Mesenchymal stem cell (in vitro differentiated cells and primary cell): ENCODE data around the gene PDIA4.
A peak's percentile ranks its signal among the peaks of the same experiment; 100 is the strongest.
"Not testable (repeated sequence)": the region's sequence is repeated elsewhere in the genome, so short reads cannot be mapped to it uniquely, and the experiment has no call there.

Experiments
- DNase-seq: peaks from one replicate; pipeline ENCODE4 v3.0.0-alpha.2; 2013
- H2AFZ ChIP-seq: one replicate; pipeline ENCODE4 v1.6.1; 2013; ENCODE audit warnings: low read depth, mild to moderate bottlenecking, control low read depth, inconsistent platforms, low read length, moderate library complexity
- H2AK5ac ChIP-seq: 2 replicates; pipeline ENCODE4 v1.6.1; 2013; ENCODE audit warnings: low read length, moderate library complexity, mild to moderate bottlenecking, inconsistent platforms; ENCODE audit not compliant: severe bottlenecking
- H2BK120ac ChIP-seq: one replicate; pipeline ENCODE4 v1.6.1; 2013; ENCODE audit warnings: low read depth, mild to moderate bottlenecking, inconsistent platforms, low read length, moderate library complexity
- H2BK12ac ChIP-seq, 2 experiments: one replicate each; pipeline ENCODE4 v1.6.1; 2013; ENCODE audit warnings: inconsistent platforms in 2 of 2, low read length in 2 of 2, mild to moderate bottlenecking in 2 of 2, moderate library complexity in 2 of 2, control low read depth in 1 of 2
- H2BK15ac ChIP-seq: one replicate; pipeline ENCODE4 v1.6.1; 2013; ENCODE audit warnings: mild to moderate bottlenecking, low read depth, inconsistent platforms; ENCODE audit not compliant: poor library complexity, severe bottlenecking
- H2BK5ac ChIP-seq: 2 replicates; pipeline ENCODE4 v1.6.1; 2013; ENCODE audit warnings: low read depth, mild to moderate bottlenecking, low read length, control low read depth, inconsistent platforms; ENCODE audit not compliant: poor library complexity, severe bottlenecking
- H3K14ac ChIP-seq, 2 experiments: one replicate each; pipeline ENCODE4 v1.6.1; 2013; ENCODE audit warnings: inconsistent platforms in 2 of 2, low read length in 2 of 2, control low read depth in 1 of 2, mild to moderate bottlenecking in 1 of 2, moderate library complexity in 1 of 2
- H3K18ac ChIP-seq, 2 experiments: one replicate each; pipeline ENCODE4 v1.6.1; 2013; ENCODE audit warnings: inconsistent platforms in 2 of 2, low read length in 2 of 2, control low read depth in 1 of 2, low read depth in 1 of 2, mild to moderate bottlenecking in 1 of 2
- H3K23ac ChIP-seq, 2 experiments: one replicate each; pipeline ENCODE4 v1.6.1; 2013; ENCODE audit warnings: inconsistent platforms in 2 of 2, low read length in 2 of 2, mild to moderate bottlenecking in 2 of 2, moderate library complexity in 2 of 2, control low read depth in 1 of 2
- H3K27ac ChIP-seq: 2 replicates; pipeline ENCODE4 v1.5.1; 2013; ENCODE audit warnings: mild to moderate bottlenecking, moderate library complexity, low read length, control low read depth, inconsistent platforms; ENCODE audit not compliant: poor library complexity, severe bottlenecking
- H3K27me3 ChIP-seq, 2 experiments: 2 replicates each; pipeline versions ENCODE4 v1.6.1 to v1.7.0; 2013; ENCODE audit warnings: low read length in 2 of 2, mild to moderate bottlenecking in 2 of 2, moderate library complexity in 2 of 2, control low read depth in 1 of 2, inconsistent platforms in 1 of 2; ENCODE audit not compliant: control insufficient read depth in 1 of 2, insufficient read depth in 1 of 2
- H3K36me3 ChIP-seq, 2 experiments: 2 replicates each; pipeline versions ENCODE4 v1.6.1 to v1.7.0; 2013; ENCODE audit warnings: low read length in 2 of 2, control low read depth in 1 of 2, inconsistent platforms in 1 of 2, low read depth in 1 of 2, mild to moderate bottlenecking in 1 of 2; ENCODE audit not compliant: insufficient read depth in 2 of 2, control insufficient read depth in 1 of 2
- H3K4ac ChIP-seq, 2 experiments: one replicate each; pipeline ENCODE4 v1.6.1; 2013; ENCODE audit warnings: inconsistent platforms in 2 of 2, low read length in 2 of 2, mild to moderate bottlenecking in 2 of 2, moderate library complexity in 2 of 2, control low read depth in 1 of 2, low read depth in 1 of 2
- H3K4me1 ChIP-seq: 2 replicates; pipeline ENCODE4 v1.6.1; 2013; ENCODE audit warnings: low read depth, low read length, control low read depth; ENCODE audit not compliant: control insufficient read depth, insufficient read depth
- H3K4me2 ChIP-seq: 2 replicates; pipeline ENCODE4 v1.6.1; 2013; ENCODE audit warnings: low read length, mild to moderate bottlenecking, inconsistent platforms; ENCODE audit not compliant: poor library complexity, severe bottlenecking
- H3K4me3 ChIP-seq, 2 experiments: 2 replicates each; pipeline versions ENCODE4 v1.5.1 to v1.7.0; 2013; ENCODE audit warnings: low read length in 2 of 2, mild to moderate bottlenecking in 2 of 2, control low read depth in 1 of 2, low read depth in 1 of 2; ENCODE audit not compliant: insufficient read depth in 1 of 2
- H3K79me1 ChIP-seq: replicated peaks from 2 replicates; pipeline ENCODE4 v1.6.1; 2013; ENCODE audit warnings: mild to moderate bottlenecking, control low read depth, low read length, inconsistent platforms; ENCODE audit not compliant: poor library complexity, severe bottlenecking
- H3K9ac ChIP-seq: 2 replicates; pipeline ENCODE4 v1.7.0; 2013; ENCODE audit warnings: mild to moderate bottlenecking, low read length, moderate library complexity
- H3K9me3 ChIP-seq: 2 replicates; pipeline ENCODE4 v1.7.0; 2013; ENCODE audit warnings: mild to moderate bottlenecking, low read length; ENCODE audit not compliant: control insufficient read depth
- H4K8ac ChIP-seq: one replicate; pipeline ENCODE4 v1.6.1; 2013; ENCODE audit warnings: inconsistent platforms, mild to moderate bottlenecking, low read length, moderate library complexity
- H4K91ac ChIP-seq: one replicate; pipeline ENCODE4 v1.6.1; 2013; ENCODE audit warnings: mild to moderate bottlenecking, low read length, inconsistent platforms
- WGBS: methylation state at CpG from one replicate; pipeline ENCODE4 v1.1.7; 2013; ENCODE audit warnings: mixed read lengths; 5-methylcytosine and 5-hydroxymethylcytosine counted together

PDIA4 gene

GRCh38 chr7:148979827-148980226, 48.5 kb downstream of the PDIA4 start:
- Histone ChIP-seq H3K9me3 (no peaks in the 10 kb centered on the region), H3K27ac (no peak overlapping the region), H2BK120ac (no peak overlapping the region), H4K91ac (no peak overlapping the region), H3K36me3 (no peaks in the 10 kb centered on the region), H3K4me1 (no peaks in the 10 kb centered on the region), H3K4ac (no peak overlapping the region), H3K9ac (no peak overlapping the region), H3K14ac (no peak overlapping the region), H2BK5ac (no peak overlapping the region), H3K4me2 (no peak overlapping the region), H3K27me3 (peaks cover 0 to 14% of the 10 kb centered on the region in 2 experiments), H3K4me3 (no peak overlapping the region), H3K23ac (no peak overlapping the region), H4K8ac (no peak overlapping the region), H2AK5ac (no peak overlapping the region), H3K18ac (no peak overlapping the region), H2AFZ (no peak overlapping the region), H2BK15ac (no peak overlapping the region), H3K79me1 (no peaks in the 10 kb centered on the region), H2BK12ac (no peak overlapping the region)
- 89% methylated on average over 9 of the region's 9 CpGs for WGBS
- DNase-seq: no peak

GRCh38 chr7:148979072-148979471, 49.2 kb downstream of the PDIA4 start:
- WGBS: 94% methylated on average over 5 of the region's 7 CpGs
- H3K4ac ChIP-seq, H4K91ac ChIP-seq, H3K27ac ChIP-seq, H2AFZ ChIP-seq, H2BK120ac ChIP-seq, DNase-seq, H2BK15ac ChIP-seq, H3K79me1 ChIP-seq, H2BK5ac ChIP-seq, H2BK12ac ChIP-seq, H3K4me2 ChIP-seq, H3K4me1 ChIP-seq, H3K4me3 ChIP-seq, H3K23ac ChIP-seq, H4K8ac ChIP-seq, H3K14ac ChIP-seq, H3K36me3 ChIP-seq, H3K18ac ChIP-seq, H3K9ac ChIP-seq, H3K9me3 ChIP-seq, H2AK5ac ChIP-seq: not testable (repeated sequence)
- H3K27me3 ChIP-seq: peaks cover 0 to 14% of the 10 kb centered on the region in 2 experiments

GRCh38 chr7:148978091-148978490, 50.2 kb downstream of the PDIA4 start:
- Histone ChIP-seq H2BK15ac (no peak overlapping the region), H3K4me1 (no peaks in the 10 kb centered on the region), H3K14ac (peak overlapping the region in 1 of 2 experiments; percentile 79), H3K23ac (no peak overlapping the region), H3K36me3 (no peaks in the 10 kb centered on the region), H3K9me3 (no peaks in the 10 kb centered on the region), H3K9ac (no peak overlapping the region), H3K18ac (no peak overlapping the region), H3K27ac (no peak overlapping the region), H4K91ac (no peak overlapping the region), H3K27me3 (peaks cover 0 to 14% of the 10 kb centered on the region in 2 experiments), H2AFZ (no peak overlapping the region), H3K4me3 (peak overlapping the region in 1 of 2 experiments; percentile 2), H4K8ac (no peak overlapping the region), H2AK5ac (no peak overlapping the region), H3K4me2 (no peak overlapping the region), H2BK120ac (no peak overlapping the region), H3K79me1 (no peaks in the 10 kb centered on the region), H2BK5ac (no peak overlapping the region), H3K4ac (no peak overlapping the region), H2BK12ac (no peak overlapping the region)
- DNase-seq: no peak
- WGBS: 70% methylated on average over 8 of the region's 8 CpGs

GRCh38 chr7:148975896-148976295, 52.4 kb downstream of the PDIA4 start:
- no peak overlapping the region for H2BK15ac ChIP-seq
- H2AK5ac ChIP-seq: no peak overlapping the region
- WGBS: 62% methylated on average over 3 of the region's 3 CpGs
- H2BK5ac ChIP-seq: no peak overlapping the region
- H3K27ac ChIP-seq: no peak overlapping the region
- H3K4me3 ChIP-seq: no peak overlapping the region
- H3K79me1 ChIP-seq: no peaks in the 10 kb centered on the region
- H4K8ac ChIP-seq: no peak overlapping the region
- no peak overlapping the region for H3K18ac ChIP-seq
- no peak for DNase-seq
- H3K4me1 ChIP-seq: no peaks in the 10 kb centered on the region
- H2BK120ac ChIP-seq: no peak overlapping the region
- no peak overlapping the region for H3K23ac ChIP-seq
- H3K4ac ChIP-seq: no peak overlapping the region
- no peak overlapping the region for H3K9ac ChIP-seq
- H3K4me2 ChIP-seq: no peak overlapping the region
- no peak overlapping the region for H2BK12ac ChIP-seq
- no peaks in the 10 kb centered on the region for H3K36me3 ChIP-seq
- no peak overlapping the region for H2AFZ ChIP-seq
- H3K9me3 ChIP-seq: no peaks in the 10 kb centered on the region
- H4K91ac ChIP-seq: no peak overlapping the region
- no peak overlapping the region for H3K14ac ChIP-seq
- H3K27me3 ChIP-seq: peaks cover 0 to 14% of the 10 kb centered on the region in 2 experiments
